ENCODE measurements around the gene MAPK8. TPM values are rescaled to one million over a fixed set of nuclear protein-coding genes. Genes with fewer than 3 reads are reported as not detected.
A peak's percentile ranks its signal among the peaks of the same experiment; 100 is the strongest.

MAPK8 gene
- total RNA-seq, 1 donor from 2014 or later = 43.2 TPM

- Histone ChIP-seq H3K27me3 (ENCODE audit: control insufficient read depth, insufficient read depth, low read length) (no peaks in the 10 kb centered on the region), H3K4me3 (ENCODE audit: low read depth, low read length) (no peak overlapping the region), H3K36me3 (ENCODE audit: control insufficient read depth, insufficient read depth, low read length) (peaks cover 7% of the 10 kb centered on the region)
- DNase-seq (ENCODE audit: low read depth) (no peak), FAIRE-seq (no peak)
- TF ChIP-seq, protein P1, sequence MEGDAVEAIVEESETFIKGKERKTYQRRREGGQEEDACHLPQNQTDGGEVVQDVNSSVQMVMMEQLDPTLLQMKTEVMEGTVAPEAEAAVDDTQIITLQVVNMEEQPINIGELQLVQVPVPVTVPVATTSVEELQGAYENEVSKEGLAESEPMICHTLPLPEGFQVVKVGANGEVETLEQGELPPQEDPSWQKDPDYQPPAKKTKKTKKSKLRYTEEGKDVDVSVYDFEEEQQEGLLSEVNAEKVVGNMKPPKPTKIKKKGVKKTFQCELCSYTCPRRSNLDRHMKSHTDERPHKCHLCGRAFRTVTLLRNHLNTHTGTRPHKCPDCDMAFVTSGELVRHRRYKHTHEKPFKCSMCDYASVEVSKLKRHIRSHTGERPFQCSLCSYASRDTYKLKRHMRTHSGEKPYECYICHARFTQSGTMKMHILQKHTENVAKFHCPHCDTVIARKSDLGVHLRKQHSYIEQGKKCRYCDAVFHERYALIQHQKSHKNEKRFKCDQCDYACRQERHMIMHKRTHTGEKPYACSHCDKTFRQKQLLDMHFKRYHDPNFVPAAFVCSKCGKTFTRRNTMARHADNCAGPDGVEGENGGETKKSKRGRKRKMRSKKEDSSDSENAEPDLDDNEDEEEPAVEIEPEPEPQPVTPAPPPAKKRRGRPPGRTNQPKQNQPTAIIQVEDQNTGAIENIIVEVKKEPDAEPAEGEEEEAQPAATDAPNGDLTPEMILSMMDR (IDR thresholded peaks at IDR 0.05; ENCODE audit: insufficient read depth, low read length, severe bottlenecking) = peak; percentile 4
Measured at GRCh38 chr10:48444861-48445841, 138.7 kb downstream of the MAPK8 start.

DNA sequence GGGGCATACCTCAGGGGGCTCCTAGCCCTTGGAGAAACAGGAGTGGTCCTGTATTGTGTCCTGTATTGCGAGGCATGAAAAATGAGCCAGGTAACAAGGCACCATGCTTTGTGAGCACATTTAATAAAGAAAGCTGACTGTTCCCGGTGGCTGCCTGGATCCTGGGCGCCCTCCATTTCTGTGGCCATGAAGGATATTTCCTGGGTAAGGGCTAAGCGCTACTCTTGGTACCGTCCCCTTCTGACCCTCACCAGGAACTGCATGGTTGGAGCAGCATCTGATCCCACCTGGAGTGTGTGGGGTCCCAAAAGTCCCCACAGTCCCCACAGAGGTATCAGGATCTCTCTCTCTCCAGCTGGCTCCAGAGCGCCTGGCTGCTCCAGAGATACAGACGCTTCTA, 139.5 kb downstream of the MAPK8 start:
- no peak overlapping the region for H3K4me3 ChIP-seq (ENCODE audit: low read depth, low read length)
- TF ChIP-seq, protein P1 (IDR thresholded peaks at IDR 0.05; ENCODE audit: insufficient read depth, low read length, severe bottlenecking) = no peak
- H3K27me3 ChIP-seq (ENCODE audit: control insufficient read depth, insufficient read depth, low read length) = no peaks in the 10 kb centered on the region
- peaks cover 7% of the 10 kb centered on the region for H3K36me3 ChIP-seq (ENCODE audit: control insufficient read depth, insufficient read depth, low read length)
- DNase-seq (ENCODE audit: low read depth) (no peak), FAIRE-seq (no peak)

DNA sequence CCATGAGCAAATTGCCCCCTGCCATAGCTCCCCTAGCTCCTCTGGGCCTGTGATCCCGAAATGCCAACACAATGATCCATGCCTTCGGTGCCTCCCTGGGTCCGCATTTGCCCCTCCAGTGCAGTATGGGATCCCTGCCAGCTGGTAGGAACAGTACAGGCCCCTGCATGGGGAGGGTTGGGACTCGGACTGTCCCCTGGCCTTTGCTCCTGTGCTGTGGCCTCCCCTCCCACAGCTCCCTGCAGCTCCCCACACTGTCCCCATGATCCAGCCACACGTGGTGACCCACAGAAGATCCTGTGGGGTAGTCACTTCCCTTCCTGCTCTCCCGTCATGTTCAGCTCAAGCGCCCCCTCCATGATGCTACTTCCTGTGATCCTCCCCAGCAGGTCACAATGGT, 140.3 kb downstream of the MAPK8 start:
- TF ChIP-seq, protein P1 (IDR thresholded peaks at IDR 0.05; ENCODE audit: insufficient read depth, low read length, severe bottlenecking) = no peak
- Histone ChIP-seq H3K27me3 (ENCODE audit: control insufficient read depth, insufficient read depth, low read length) (no peaks in the 10 kb centered on the region), H3K4me3 (ENCODE audit: low read depth, low read length) (no peak overlapping the region), H3K36me3 (ENCODE audit: control insufficient read depth, insufficient read depth, low read length) (peaks cover 7% of the 10 kb centered on the region)
- no peak for DNase-seq (ENCODE audit: low read depth)
- FAIRE-seq = no peak

DNA sequence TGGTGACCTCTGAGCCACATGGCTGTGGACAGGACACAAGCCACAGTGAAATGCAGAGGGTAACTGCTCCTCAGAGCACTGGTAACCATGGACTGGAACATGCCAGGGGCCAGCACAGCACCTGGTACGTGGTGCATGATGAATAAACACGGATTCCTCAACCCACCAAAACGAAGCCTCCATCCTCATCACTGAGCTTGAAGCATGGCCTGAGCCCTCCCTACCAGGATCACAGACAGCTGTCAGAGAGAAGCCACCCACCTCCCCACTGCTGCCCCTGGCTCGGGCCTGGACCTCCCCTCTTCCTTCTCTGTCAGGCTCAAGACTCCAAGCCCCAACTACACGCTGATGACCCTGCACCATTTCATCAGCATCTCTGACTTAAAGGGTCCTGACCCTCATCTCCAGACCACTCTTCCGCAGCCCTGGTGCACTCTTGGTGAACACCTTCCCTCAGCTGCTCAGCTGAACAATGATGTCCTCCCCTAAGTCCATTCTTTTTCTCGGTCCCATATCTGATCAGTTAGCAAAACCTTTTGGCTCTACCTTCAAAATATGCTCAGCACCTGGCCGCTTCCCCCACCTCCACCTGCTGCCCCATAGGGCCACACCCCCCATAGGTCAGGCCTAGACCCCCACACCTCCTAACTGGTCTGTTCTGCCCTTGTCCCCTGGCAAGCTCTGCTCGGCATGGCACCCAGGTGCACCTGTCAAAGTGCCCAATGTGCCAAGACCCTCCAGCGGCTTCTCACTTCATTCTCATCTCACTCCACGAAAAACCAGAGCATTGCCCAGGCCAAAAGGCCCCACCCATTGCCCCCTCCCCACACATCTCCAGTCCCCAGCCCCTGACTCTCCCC, 141.1 kb downstream of the MAPK8 start:
- TF ChIP-seq, protein P1 (IDR thresholded peaks at IDR 0.05; ENCODE audit: insufficient read depth, low read length, severe bottlenecking) = no peak
- FAIRE-seq = no peak
- H3K4me3 ChIP-seq (ENCODE audit: low read depth, low read length) = no peak overlapping the region
- H3K36me3 ChIP-seq (ENCODE audit: control insufficient read depth, insufficient read depth, low read length) = peaks cover 9% of the 10 kb centered on the region
- no peaks in the 10 kb centered on the region for H3K27me3 ChIP-seq (ENCODE audit: control insufficient read depth, insufficient read depth, low read length)
- no peak for DNase-seq (ENCODE audit: low read depth)

DNA sequence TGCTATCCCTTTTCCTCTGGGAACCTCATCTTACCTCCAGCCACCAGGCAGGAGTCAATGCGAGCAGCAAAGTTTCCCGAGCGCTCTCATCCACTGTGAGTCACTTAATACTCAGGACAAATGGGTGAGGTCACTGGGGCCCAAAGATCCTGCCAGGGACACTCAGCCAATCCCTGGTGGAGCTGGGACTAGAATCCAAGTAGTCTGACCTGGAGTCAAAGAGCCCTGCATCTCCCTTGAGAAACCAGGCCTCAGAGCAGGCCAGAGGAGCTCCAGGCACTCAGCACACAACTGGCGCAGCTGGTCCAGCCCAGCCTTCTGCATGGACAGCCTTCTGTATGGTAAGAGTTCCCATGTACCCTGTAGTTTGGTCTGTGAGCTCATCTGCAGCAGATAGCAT, 142.3 kb downstream of the MAPK8 start:
- FAIRE-seq = no peak
- Histone ChIP-seq H3K36me3 (ENCODE audit: control insufficient read depth, insufficient read depth, low read length) (peaks cover 9% of the 10 kb centered on the region), H3K4me3 (ENCODE audit: low read depth, low read length) (no peak overlapping the region), H3K27me3 (ENCODE audit: control insufficient read depth, insufficient read depth, low read length) (no peaks in the 10 kb centered on the region)
- peak; percentile 60 for DNase-seq (ENCODE audit: low read depth)
- TF ChIP-seq, protein P1 (IDR thresholded peaks at IDR 0.05; ENCODE audit: insufficient read depth, low read length, severe bottlenecking) = no peak
